Cardiac muscle cell (in vitro differentiated cells and primary cell): Measurements from ENCODE around the gene SCNN1A. TPM values are rescaled to one million over a fixed set of nuclear protein-coding genes. Genes with fewer than 3 reads are reported as not detected.

Experiments used
- DNase-seq, 2 donors: peaks; one replicate each; pipeline versions ENCODE4 v3.0.0 to v3.0.0-alpha.2; 2010 to 2017; ENCODE audit warnings: low read depth in 1 of 2, low spot score in 1 of 2
- H3K27ac ChIP-seq: fragments of 200-600 bp; sonication (generic); 2 replicates; pipeline ENCODE4 v1.5.1; 2016
- H3K27me3 ChIP-seq: fragments of 200-600 bp; sonication (generic); 2 replicates; pipeline ENCODE4 v1.6.0; 2016; ENCODE audit warnings: control low read depth
- H3K36me3 ChIP-seq: fragments of 200-600 bp; sonication (generic); 2 replicates; pipeline ENCODE4 v1.5.1; 2016; ENCODE audit warnings: control low read depth
- H3K4me1 ChIP-seq: fragments of 200-600 bp; sonication (generic); 2 replicates; pipeline ENCODE4 v1.8.1; 2017; ENCODE audit warnings: low read depth, mild to moderate bottlenecking, mixed run types
- H3K4me3 ChIP-seq: fragments of 200-600 bp; sonication (generic); 2 replicates; pipeline ENCODE4 v1.5.1; 2016; ENCODE audit warnings: mild to moderate bottlenecking
- H3K9me3 ChIP-seq: fragments of 200-600 bp; sonication (generic); 2 replicates; pipeline ENCODE4 v1.5.1; 2017; ENCODE audit warnings: low read depth, mild to moderate bottlenecking, control low read depth
- polyA plus RNA-seq: library from polyadenylated mRNA; unstranded; fragments of >200 nt; fragmentation: Nextera tagmentation; extraction: Ambion mirVana; gene quantifications from 2 replicates; pipeline ENCODE4 v1.2.1, GENCODE V29; 2016
- total RNA-seq: library from RNA; depleted of rRNA; stranded (reverse); fragments of >200 nt; gene quantifications from 2 replicates; pipeline ENCODE4 v1.2.3, GENCODE V29; 2016
- TF ChIP-seq, protein P1 (sequence below): IDR thresholded peaks from 2 replicates; pipeline ENCODE4 v1.5.1; 2012; ENCODE audit warnings: low read depth, mild to moderate bottlenecking, low read length

SCNN1A gene
- total and polyA plus RNA-seq, 2 experiments from 2014 or later = 0.66 TPM; not detected in 1

DNA sequence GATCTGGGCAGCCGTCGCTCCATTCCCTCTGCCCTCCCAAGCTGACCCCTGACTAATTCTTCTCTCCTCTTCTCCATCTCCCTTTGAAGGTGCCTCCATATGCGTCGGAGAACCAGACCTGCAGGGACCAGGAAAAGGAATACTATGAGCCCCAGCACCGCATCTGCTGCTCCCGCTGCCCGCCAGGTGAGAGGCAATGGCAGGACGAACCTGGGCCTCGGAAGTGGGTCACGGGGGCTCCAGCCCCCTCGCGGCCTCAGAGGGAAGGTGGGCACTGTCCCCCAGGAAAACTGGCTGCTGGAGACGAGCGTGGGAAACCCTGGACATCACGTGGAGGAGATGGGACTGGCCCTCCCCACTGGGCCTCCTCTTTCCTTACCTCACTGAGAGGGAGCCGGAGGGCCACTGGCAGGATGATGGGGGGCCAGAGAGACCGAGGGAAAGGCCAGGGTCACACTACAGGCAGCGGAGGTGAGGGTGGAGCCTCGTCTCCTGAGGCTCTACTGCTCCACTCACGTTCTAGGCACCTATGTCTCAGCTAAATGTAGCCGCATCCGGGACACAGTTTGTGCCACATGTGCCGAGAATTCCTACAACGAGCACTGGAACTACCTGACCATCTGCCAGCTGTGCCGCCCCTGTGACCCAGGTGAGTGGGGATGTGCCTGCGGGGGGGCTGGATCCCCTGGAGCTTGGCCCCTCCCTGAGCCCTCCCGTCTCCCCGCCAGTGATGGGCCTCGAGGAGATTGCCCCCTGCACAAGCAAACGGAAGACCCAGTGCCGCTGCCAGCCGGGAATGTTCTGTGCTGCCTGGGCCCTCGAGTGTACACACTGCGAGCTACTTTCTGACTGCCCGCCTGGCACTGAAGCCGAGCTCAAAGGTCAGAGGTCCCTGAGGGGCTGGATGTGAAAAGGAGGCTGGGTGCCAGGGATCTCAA is 9.4 kb upstream of the SCNN1A start:
- Histone ChIP-seq H3K27me3 (peaks cover 4% of the 10 kb centered on the region), H3K27ac (no peak overlapping the region), H3K9me3 (no peaks in the 10 kb centered on the region), H3K4me3 (no peak overlapping the region), H3K36me3 (no peaks in the 10 kb centered on the region), H3K4me1 (no peaks in the 10 kb centered on the region)
- no peak for DNase-seq
- TF ChIP-seq, protein P1, sequence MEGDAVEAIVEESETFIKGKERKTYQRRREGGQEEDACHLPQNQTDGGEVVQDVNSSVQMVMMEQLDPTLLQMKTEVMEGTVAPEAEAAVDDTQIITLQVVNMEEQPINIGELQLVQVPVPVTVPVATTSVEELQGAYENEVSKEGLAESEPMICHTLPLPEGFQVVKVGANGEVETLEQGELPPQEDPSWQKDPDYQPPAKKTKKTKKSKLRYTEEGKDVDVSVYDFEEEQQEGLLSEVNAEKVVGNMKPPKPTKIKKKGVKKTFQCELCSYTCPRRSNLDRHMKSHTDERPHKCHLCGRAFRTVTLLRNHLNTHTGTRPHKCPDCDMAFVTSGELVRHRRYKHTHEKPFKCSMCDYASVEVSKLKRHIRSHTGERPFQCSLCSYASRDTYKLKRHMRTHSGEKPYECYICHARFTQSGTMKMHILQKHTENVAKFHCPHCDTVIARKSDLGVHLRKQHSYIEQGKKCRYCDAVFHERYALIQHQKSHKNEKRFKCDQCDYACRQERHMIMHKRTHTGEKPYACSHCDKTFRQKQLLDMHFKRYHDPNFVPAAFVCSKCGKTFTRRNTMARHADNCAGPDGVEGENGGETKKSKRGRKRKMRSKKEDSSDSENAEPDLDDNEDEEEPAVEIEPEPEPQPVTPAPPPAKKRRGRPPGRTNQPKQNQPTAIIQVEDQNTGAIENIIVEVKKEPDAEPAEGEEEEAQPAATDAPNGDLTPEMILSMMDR = no peak

DNA sequence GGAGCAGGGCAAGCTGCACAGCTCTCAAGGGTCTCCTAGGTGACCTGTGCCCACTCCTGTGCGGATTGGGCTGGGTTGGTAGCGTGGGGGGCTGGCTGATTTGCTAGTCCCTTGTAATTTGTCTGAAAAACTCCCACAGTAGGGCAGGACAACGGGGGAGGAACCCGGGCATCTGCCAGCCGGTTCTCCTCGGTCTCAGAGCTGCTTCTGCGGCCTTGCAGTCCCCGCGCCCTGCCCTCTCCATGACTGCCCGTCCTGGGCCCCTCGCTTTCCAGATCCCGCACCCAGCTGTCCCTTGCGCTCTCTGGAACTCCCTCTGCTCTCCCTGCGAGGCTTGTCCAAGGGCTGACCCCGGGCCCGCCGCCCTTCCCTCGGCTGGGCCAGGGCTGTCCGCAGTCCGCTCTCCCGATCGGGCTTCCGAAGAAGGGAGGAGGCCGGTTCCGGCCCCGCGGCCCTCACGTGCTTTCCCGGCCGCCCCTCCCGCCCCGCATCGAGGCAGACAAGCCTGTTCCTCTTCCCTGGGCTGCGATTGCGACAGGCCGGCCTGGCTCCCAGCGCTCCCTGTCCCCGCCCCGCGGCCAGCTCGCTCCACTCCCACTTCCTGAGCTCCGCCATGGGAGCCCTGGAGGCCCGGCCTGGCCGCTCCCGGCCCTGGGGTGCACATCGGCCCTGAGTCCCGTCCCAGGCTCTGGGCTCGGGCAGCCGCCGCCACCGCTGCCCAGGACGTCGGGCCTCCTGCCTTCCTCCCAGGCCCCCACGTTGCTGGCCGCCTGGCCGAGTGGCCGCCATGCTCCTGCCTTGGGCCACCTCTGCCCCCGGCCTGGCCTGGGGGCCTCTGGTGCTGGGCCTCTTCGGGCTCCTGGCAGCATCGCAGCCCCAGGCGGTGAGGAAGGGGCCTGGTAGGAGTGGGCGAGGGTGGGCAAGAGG is 8.5 kb upstream of the SCNN1A start, which contains the start of gene LTBR:
Gene LTBR, plus strand, starts transcription at position 591 of the 927 bp plus-strand sequence. Its CDS starts 197 bp downstream, at position 788.
- Histone ChIP-seq H3K27me3 (peaks cover 4% of the 10 kb centered on the region), H3K36me3 (no peaks in the 10 kb centered on the region), H3K27ac (no peak within 1 kb of the TSS), H3K9me3 (no peaks in the 10 kb centered on the region), H3K4me1 (no peaks in the 10 kb centered on the region), H3K4me3 (no peak within 1 kb of the TSS)
- DNase-seq = peak; percentile 44 to 99
- TF ChIP-seq, protein P1 = peak; percentile 17

GRCh38 chr12:6382982-6383381 is 7.6 kb upstream of the SCNN1A start:
- Histone ChIP-seq H3K36me3 (no peaks in the 10 kb centered on the region), H3K4me1 (no peaks in the 10 kb centered on the region), H3K9me3 (no peaks in the 10 kb centered on the region), H3K27ac (no peak overlapping the region), H3K4me3 (no peak overlapping the region), H3K27me3 (peaks cover 4% of the 10 kb centered on the region)
- DNase-seq = no peak
- TF ChIP-seq, protein P1 = no peak

DNA sequence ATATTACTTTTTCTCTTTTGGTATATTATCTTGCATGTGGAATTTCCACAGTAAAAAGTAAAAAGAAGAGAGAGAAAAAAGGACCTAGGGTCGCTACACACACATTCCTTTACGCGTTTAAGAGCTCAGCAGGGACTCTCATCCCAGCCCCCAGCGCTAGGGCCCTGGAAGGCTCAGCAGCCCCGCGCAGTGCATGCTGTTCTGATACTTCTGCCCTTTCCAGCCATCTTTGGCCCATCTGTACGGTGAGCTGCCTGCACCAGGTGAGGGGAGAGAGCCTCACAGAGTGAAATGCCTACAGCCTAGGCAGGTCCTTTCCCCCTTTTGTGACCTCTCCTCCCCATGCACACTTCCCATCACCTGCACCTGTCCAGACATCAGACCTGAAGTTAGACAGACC is 7.0 kb upstream of the SCNN1A start:
- DNase-seq = no peak
- H3K27ac ChIP-seq = no peak overlapping the region
- H3K36me3 ChIP-seq = no peaks in the 10 kb centered on the region
- TF ChIP-seq, protein P1 = no peak
- no peaks in the 10 kb centered on the region for H3K9me3 ChIP-seq
- no peaks in the 10 kb centered on the region for H3K4me1 ChIP-seq
- no peak overlapping the region for H3K4me3 ChIP-seq
- H3K27me3 ChIP-seq = peaks cover 4% of the 10 kb centered on the region
